HepG2 (cell line): Measurements from ENCODE around the gene SHISA7. TPM values are rescaled to one million over a fixed set of nuclear protein-coding genes. Genes with fewer than 3 reads are reported as not detected.

Experiments used
- AKNA ChIP-seq: sonication (generic); formaldehyde crosslinking; IDR thresholded peaks from 2 replicates; pipeline ENCODE4 v1.4.0; 2020; ENCODE audit warnings: missing genetic modification reagents, borderline replicate concordance
- BCL6 ChIP-seq: IDR thresholded peaks from 2 replicates; pipeline ENCODE4 v1.6.1; 2016; ENCODE audit warnings: missing genetic modification reagents, missing compliant biosample characterization
- ETV5 ChIP-seq: IDR thresholded peaks from 2 replicates; pipeline ENCODE4 v1.6.1; 2018; ENCODE audit warnings: missing biosample characterization, missing genetic modification reagents, inconsistent platforms, borderline replicate concordance
- HNF1B ChIP-seq: sonication (generic); formaldehyde crosslinking; IDR thresholded peaks from 2 replicates; pipeline ENCODE4 v1.5.1; 2020; ENCODE audit warnings: mild to moderate bottlenecking, moderate library complexity, missing genetic modification reagents
- HOXA3 ChIP-seq: sonication (generic); formaldehyde crosslinking; IDR thresholded peaks from 2 replicates; pipeline ENCODE4 v1.5.0; 2020; ENCODE audit warnings: missing genetic modification reagents
- HOXD1 ChIP-seq: sonication (generic); formaldehyde crosslinking; IDR thresholded peaks from 2 replicates; pipeline ENCODE4 v1.5.0; 2020; ENCODE audit warnings: missing genetic modification reagents
- KAT8 ChIP-seq: IDR thresholded peaks from 2 replicates; pipeline ENCODE4 v1.6.1; 2016; ENCODE audit warnings: missing genetic modification reagents, missing compliant biosample characterization
- KDM2A ChIP-seq: sonication (generic); formaldehyde crosslinking; IDR thresholded peaks from 2 replicates; pipeline ENCODE4 v1.4.0; 2020; ENCODE audit warnings: low read depth, missing genetic modification reagents, borderline replicate concordance
- MAZ ChIP-seq, 2 experiments: sonication (generic) in 1 of 2; formaldehyde crosslinking in 1 of 2; IDR thresholded peaks; 2 replicates each; pipeline versions ENCODE4 v1.5.0 to v1.6.1; 2012 to 2020; ENCODE audit warnings: low read depth in 2 of 2, mild to moderate bottlenecking in 2 of 2, borderline replicate concordance in 1 of 2, improper control_type of control experiment in 1 of 2, low read length in 1 of 2, missing genetic modification reagents in 1 of 2, moderate library complexity in 1 of 2
- MTERF4 ChIP-seq: sonication (generic); formaldehyde crosslinking; IDR thresholded peaks from 2 replicates; pipeline ENCODE4 v1.8.0; 2023; ENCODE audit warnings: mild to moderate bottlenecking, missing genetic modification reagents
- MXD4 ChIP-seq: IDR thresholded peaks from 2 replicates; pipeline ENCODE4 v1.6.1; 2016; ENCODE audit warnings: mild to moderate bottlenecking, missing biosample characterization, missing genetic modification reagents
- NFYC ChIP-seq: IDR thresholded peaks from 2 replicates; pipeline ENCODE4 v1.6.1; 2016; ENCODE audit warnings: missing genetic modification reagents, missing compliant biosample characterization
- SP1 ChIP-seq, 2 experiments: fragments of 450-650 bp in 1 of 2; sonication (generic) in 1 of 2; formaldehyde crosslinking in 1 of 2; IDR thresholded peaks; 2 replicates each; pipeline versions ENCODE4 v1.4.0 to v1.6.1; 2016 to 2020; ENCODE audit warnings: missing genetic modification reagents in 1 of 2
- TFDP2 ChIP-seq: sonication (generic); formaldehyde crosslinking; IDR thresholded peaks from 2 replicates; pipeline ENCODE4 v1.4.0; 2020; ENCODE audit warnings: missing genetic modification reagents
- THAP11 ChIP-seq: IDR thresholded peaks from 2 replicates; pipeline ENCODE4 v1.6.1; 2016; ENCODE audit warnings: missing biosample characterization, missing genetic modification reagents
- ZFP37 ChIP-seq: sonication (generic); formaldehyde crosslinking; IDR thresholded peaks from 2 replicates; pipeline ENCODE4 v1.4.0; 2020; ENCODE audit warnings: missing genetic modification reagents, borderline replicate concordance
- ZNF670 ChIP-seq: sonication (generic); formaldehyde crosslinking; IDR thresholded peaks from 2 replicates; pipeline ENCODE4 v1.8.0; 2022; ENCODE audit warnings: mild to moderate bottlenecking, missing genetic modification reagents, borderline replicate concordance
- ZNF773 ChIP-seq: sonication (generic); formaldehyde crosslinking; IDR thresholded peaks from 2 replicates; pipeline ENCODE4 v1.4.0; 2020; ENCODE audit warnings: missing genetic modification reagents, borderline replicate concordance
- ZNF777 ChIP-seq: sonication (generic); formaldehyde crosslinking; IDR thresholded peaks from 2 replicates; pipeline ENCODE4 v1.4.0; 2020; ENCODE audit warnings: missing genetic modification reagents
- ZSCAN22 ChIP-seq: sonication (generic); formaldehyde crosslinking; IDR thresholded peaks from 2 replicates; pipeline ENCODE4 v1.4.0; 2020; ENCODE audit warnings: mild to moderate bottlenecking, missing genetic modification reagents
- polyA plus RNA-seq, 8 experiments: library from polyadenylated mRNA; depleted of rRNA in 3 of 8; stranded (reverse) in 7 of 8; unstranded in 1 of 8; fragments of >200 nt; fragmentation: Illumina TruSeq in 4 of 8; extraction: Trizol in 4 of 8; gene quantifications; 2 replicates each; pipeline versions ENCODE4 v1.2.1 to v1.2.3, GENCODE V29; 2011 to 2016; ENCODE audit warnings: low read depth in 4 of 8, missing spikeins in 1 of 8, mixed read lengths in 1 of 8; ENCODE audit not compliant: insufficient read depth in 1 of 8
- total RNA-seq, 5 experiments: library from RNA; depleted of rRNA; stranded (reverse); fragments of >200 nt; fragmentation: Illumina TruSeq; extraction: Trizol; gene quantifications; 2 replicates each; pipeline ENCODE4 v1.2.3, GENCODE V29; 2016; ENCODE audit warnings: low read depth in 1 of 5

SHISA7 gene
- total and polyA plus RNA-seq, 2 of the 13 experiments (the other 11 are each of a cell fraction or from before 2014, with no cell fraction given) = not detected

GRCh38 chr19:55437410-55437809 lies 5.7 kb downstream of the SHISA7 start (continued):
- TF ChIP-seq NFYC (CRISPR knock-in tag) (0 out of 2 replicates have a peak, but pooled peaks have one; percentile 17), THAP11 (CRISPR knock-in tag) (peak; percentile 45; the same call in 1 of the 2 replicates), BCL6 (CRISPR knock-in tag) (peak; percentile 36; the same call in 1 of the 2 replicates), HOXA3 (CRISPR knock-in tag) (peak; percentile 43; the same call in 1 of the 2 replicates), KAT8 (CRISPR knock-in tag) (peak; percentile 45; the same call in 1 of the 2 replicates), KDM2A (CRISPR knock-in tag) (peak; percentile 74), MTERF4 (CRISPR knock-in tag) (peak; percentile 81), ZNF777 (no peak), ZNF773 (0 out of 2 replicates have a peak, but pooled peaks have one; percentile 51), TFDP2 (CRISPR knock-in tag) (no peak), ETV5 (CRISPR knock-in tag) (no peak), ZNF670 (CRISPR knock-in tag) (no peak), HNF1B (CRISPR knock-in tag) (no peak), ZFP37 (CRISPR knock-in tag) (0 out of 2 replicates have a peak, but pooled peaks have one; percentile 43), SP1 (IDR thresholded peaks at IDR 0.05) (no peak), SP1 (CRISPR knock-in tag; IDR thresholded peaks at IDR 0.05) (peak; percentile 82), ZSCAN22 (CRISPR knock-in tag) (0 out of 2 replicates have a peak, but pooled peaks have one; percentile 32), MXD4 (CRISPR knock-in tag) (peak; percentile 55; the same call in 1 of the 2 replicates), MAZ (IDR thresholded peaks at IDR 0.05; ENCODE audit: borderline replicate concordance, low read depth, low read length) (0 out of 2 replicates have a peak, but pooled peaks have one; percentile 17), MAZ (CRISPR knock-in tag; IDR thresholded peaks at IDR 0.05; ENCODE audit: low read depth) (peak; percentile 54; the same call in 1 of the 2 replicates), AKNA (no peak), HOXD1 (0 out of 2 replicates have a peak, but pooled peaks have one; percentile 40)
